AG04449 (cell line): ENCODE data around the gene TKT.

ENCODE experiments used
- CTCF ChIA-PET: fragments of 350-600 bp; formaldehyde crosslinking; extraction: SDS; loops from one replicate; lab custom pipeline; 2021; ENCODE audit warnings: antibody characterized with exemption; lab: Yijun Ruan, JAX
- POLR2A ChIA-PET: fragments of 400-600, 350-600 bp; formaldehyde crosslinking; extraction: SDS; loops from one replicate; lab custom pipeline; 2020; ENCODE audit warnings: antibody characterized with exemption, inconsistent platforms; lab: Yijun Ruan, JAX
- DNase-seq: peaks from one replicate; pipeline ENCODE4 v3.0.0-alpha.2; 2010; ENCODE audit warnings: low read depth, low spot score
- H3K4me3 ChIP-seq: 2 replicates; pipeline ENCODE4 v1.5.1; 2011; ENCODE audit warnings: low read depth, mild to moderate bottlenecking, control low read depth, low read length
- TF ChIP-seq, protein P1 (sequence below): IDR thresholded peaks from one replicate; pipeline ENCODE4 v1.5.1; 2011; ENCODE audit warnings: mild to moderate bottlenecking, moderate library complexity, low read length, control low read depth, inconsistent platforms; ENCODE audit not compliant: insufficient read depth; ENCODE audit errors: missing control alignments

Gene TKT

DNA sequence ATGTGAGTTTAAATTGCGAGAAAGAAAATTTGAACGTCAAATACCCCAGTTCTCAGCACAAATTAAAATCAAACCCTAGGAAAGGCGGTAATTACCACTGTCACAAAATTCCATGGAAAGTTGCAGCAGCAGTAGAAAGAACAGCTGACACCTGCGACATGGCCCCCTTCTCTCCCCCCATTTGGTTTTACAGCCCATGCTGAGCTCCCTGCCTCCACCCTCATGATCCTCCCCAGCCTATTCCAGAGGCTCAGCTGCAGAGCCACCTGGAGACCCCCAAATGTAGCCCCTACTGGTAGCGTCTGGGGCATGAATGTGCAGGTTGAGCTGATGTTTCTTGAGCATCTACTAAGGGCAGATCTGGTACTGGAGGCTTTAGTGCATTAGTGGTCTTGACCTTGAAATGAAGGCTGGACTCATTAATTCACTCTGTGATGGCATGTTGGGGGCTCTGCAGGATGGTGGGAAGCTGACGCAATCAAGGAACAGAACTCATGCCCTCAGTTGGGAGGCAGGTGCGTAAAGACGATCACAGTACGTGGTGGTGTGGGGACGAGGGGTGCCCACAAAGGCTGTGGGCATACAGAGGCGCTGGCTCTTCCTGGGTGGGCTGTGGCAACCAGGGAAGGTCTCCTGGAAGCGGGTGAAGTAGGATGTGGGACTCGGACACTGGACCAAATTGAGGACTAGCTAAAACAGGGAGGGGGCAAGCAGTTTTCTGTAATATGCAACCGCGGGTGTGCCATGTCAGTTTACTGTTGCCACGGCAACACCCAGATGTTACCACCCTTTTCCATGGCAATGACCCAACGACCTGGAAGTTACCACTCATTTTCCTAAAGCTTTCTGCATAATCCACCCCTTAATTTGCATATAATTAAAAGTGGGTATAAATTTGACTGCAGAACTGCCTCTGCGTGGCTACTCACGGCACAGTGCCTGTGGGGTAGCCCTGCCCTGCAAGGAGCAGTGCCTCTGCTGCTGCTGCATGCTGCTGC, 55.0 kb downstream of the TKT start:
- ChIA-PET CTCF (interaction anchor here (1.1 to 8.8 kb wide), 7 partner anchors 20 to 510 kb away, joined by 4 to 245 read pairs (median 7); no protein-coding TSS in a partner anchor), POLR2A (no interaction called here)
- H3K4me3 ChIP-seq, result no peak overlapping the region
- DNase-seq, result no peak
- TF ChIP-seq, protein P1, sequence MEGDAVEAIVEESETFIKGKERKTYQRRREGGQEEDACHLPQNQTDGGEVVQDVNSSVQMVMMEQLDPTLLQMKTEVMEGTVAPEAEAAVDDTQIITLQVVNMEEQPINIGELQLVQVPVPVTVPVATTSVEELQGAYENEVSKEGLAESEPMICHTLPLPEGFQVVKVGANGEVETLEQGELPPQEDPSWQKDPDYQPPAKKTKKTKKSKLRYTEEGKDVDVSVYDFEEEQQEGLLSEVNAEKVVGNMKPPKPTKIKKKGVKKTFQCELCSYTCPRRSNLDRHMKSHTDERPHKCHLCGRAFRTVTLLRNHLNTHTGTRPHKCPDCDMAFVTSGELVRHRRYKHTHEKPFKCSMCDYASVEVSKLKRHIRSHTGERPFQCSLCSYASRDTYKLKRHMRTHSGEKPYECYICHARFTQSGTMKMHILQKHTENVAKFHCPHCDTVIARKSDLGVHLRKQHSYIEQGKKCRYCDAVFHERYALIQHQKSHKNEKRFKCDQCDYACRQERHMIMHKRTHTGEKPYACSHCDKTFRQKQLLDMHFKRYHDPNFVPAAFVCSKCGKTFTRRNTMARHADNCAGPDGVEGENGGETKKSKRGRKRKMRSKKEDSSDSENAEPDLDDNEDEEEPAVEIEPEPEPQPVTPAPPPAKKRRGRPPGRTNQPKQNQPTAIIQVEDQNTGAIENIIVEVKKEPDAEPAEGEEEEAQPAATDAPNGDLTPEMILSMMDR, result no peak

- no peak for DNase-seq
- ChIA-PET POLR2A (no interaction called here), CTCF (interaction anchor here (0.7 to 8.8 kb wide), 9 partner anchors 21 to 511 kb away, joined by 3 to 245 read pairs (median 5); no protein-coding TSS in a partner anchor)
- TF ChIP-seq, protein P1, result no peak
- H3K4me3 ChIP-seq, result no peak overlapping the region
These were observed 56.0 kb downstream of the TKT start for GRCh38 chr3:53199834-53200233.

- CTCF ChIA-PET, result interaction anchor here (0.7 to 8.8 kb wide), 8 partner anchors 9 to 88 kb away, joined by 3 to 245 read pairs (median 7); no protein-coding TSS in a partner anchor
- TF ChIP-seq, protein P1, result no peak
These were observed 56.8 kb downstream of the TKT start for GRCh38 chr3:53198996-53199395.

GRCh38 chr3:53198256-53198977, 57.4 kb downstream of the TKT start:
- ChIA-PET CTCF (interaction anchor here (1.2 to 8.8 kb wide), 7 partner anchors 9 to 88 kb away, joined by 3 to 245 read pairs (median 5); no protein-coding TSS in a partner anchor), POLR2A (no interaction called here)
- H3K4me3 ChIP-seq, result no peak overlapping the region
- TF ChIP-seq, protein P1, result peak; percentile 30
- no peak for DNase-seq

More at GRCh38 chr3:53198996-53199395, 56.8 kb downstream of the TKT start:
- POLR2A ChIA-PET, result no interaction called here
- DNase-seq, result no peak
- H3K4me3 ChIP-seq, result no peak overlapping the region

DNA sequence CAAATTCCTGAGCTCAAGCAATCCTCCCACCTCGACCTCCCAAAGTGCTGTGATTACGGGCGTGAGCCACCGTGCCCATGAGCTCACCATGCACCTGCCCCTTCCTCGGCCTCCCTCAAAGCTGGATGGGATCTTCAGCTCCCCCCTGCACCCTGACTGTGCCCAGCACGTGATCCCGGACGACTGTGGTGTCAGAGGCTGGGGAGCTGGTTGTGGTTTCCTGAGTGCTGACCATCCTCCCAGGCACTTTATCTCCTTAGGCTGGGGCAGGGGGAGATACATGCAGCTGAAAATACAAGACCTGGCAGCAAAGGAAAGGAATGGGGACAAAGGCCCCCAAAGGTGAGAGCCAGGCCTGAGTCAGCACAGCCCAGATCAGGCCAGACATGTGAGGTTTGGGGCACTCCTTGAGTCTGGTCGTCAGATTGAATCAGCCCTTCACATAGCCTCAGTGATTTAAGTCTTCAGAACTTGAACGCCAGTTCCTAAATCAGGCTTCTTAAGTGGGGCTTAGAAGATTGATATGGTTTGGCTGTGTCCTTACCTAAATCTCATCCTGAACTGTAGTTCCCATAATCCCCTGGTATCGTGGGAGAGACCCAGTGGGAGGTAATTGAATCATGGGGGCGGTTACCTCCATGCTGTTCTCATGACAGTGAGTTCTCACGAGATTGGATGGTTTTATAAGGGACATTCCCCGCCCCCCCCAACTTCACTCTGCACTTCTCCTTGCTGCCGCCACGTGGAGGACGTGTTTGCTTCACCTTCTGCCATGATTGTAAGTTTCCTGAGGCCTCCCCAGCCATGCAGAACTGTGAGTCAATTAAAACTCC, 59.0 kb downstream of the TKT start:
- no peak overlapping the region for H3K4me3 ChIP-seq
- ChIA-PET POLR2A (no interaction called here), CTCF (interaction anchor here (0.7 to 8.8 kb wide), 47 partner anchors 8 to 348 kb away, joined by 3 to 245 read pairs (median 4); partner anchors contain the start of genes DCP1A and PRKCD)
- TF ChIP-seq, protein P1, result peak; percentile 5
- DNase-seq, result no peak
